Body of pancreas (tissue), 4 donors: Measurements from ENCODE around the gene DNAJC13.

Experiments
- CTCF ChIP-seq, 7 experiments: fragments of 450-650 bp in 4 of 7; fragments of 200-600 bp in 3 of 7; sonication (generic) in 3 of 7; IDR thresholded peaks; one replicate each; pipeline ENCODE4 v1.5.1; 2016 to 2019; ENCODE audit warnings: antibody characterized with exemption in 7 of 7
- POLR2A ChIP-seq, 3 donors: fragments of 450-650 bp; IDR thresholded peaks; one replicate each; pipeline ENCODE4 v1.6.1; 2016; ENCODE audit warnings: antibody characterized with exemption in 3 of 3, mild to moderate bottlenecking in 2 of 3

- no peak for TF ChIP-seq POLR2A (IDR thresholded peaks at IDR 0.05)
- no peak for TF ChIP-seq CTCF (IDR thresholded peaks at IDR 0.05)
Measured at GRCh38 chr3:132407025-132407424, 10.3 kb upstream of the DNAJC13 start.
